Prostate gland (tissue), 2 donors: ENCODE results near the gene C1QTNF9.

Experiments
- CTCF ChIP-seq, 4 experiments: fragments of 200-600 bp in 2 of 4; fragments of 450-650 bp in 2 of 4; sonication (generic) in 2 of 4; IDR thresholded peaks; 1 replicate in 3 of 4; 2 replicates in 1 of 4; pipeline ENCODE4 v1.5.1; 2016 to 2019; ENCODE audit warnings: antibody characterized with exemption in 4 of 4, mild to moderate bottlenecking in 2 of 4, moderate library complexity in 2 of 4
- POLR2A ChIP-seq: fragments of 450-650 bp; IDR thresholded peaks from one replicate; pipeline ENCODE4 v1.6.1; 2016; ENCODE audit warnings: antibody characterized with exemption, mild to moderate bottlenecking
- POLR2AphosphoS5 ChIP-seq: sonication (generic); formaldehyde crosslinking; IDR thresholded peaks from one replicate; pipeline ENCODE4 v1.6.1; 2017; ENCODE audit warnings: antibody characterized with exemption

GRCh38 chr13:24341439-24341838 is 32.1 kb downstream of the C1QTNF9 start:
- TF ChIP-seq CTCF (IDR thresholded peaks at IDR 0.05): no peak
- TF ChIP-seq POLR2A: no peak
- no peak for TF ChIP-seq POLR2AphosphoS5
